Cardiac septum (tissue), 1 donor: Measurements from ENCODE around the gene FGF2. TPM values are rescaled to one million over a fixed set of nuclear protein-coding genes. Genes with fewer than 3 reads are reported as not detected.
"Not testable (repeated sequence)": the region's sequence is repeated elsewhere in the genome, so short reads cannot be mapped to it uniquely, and the experiment has no call there.

Experiments used
- DNase-seq: peaks from one replicate; pipeline ENCODE4 v3.0.0-alpha.2; 2020; ENCODE audit warnings: low spot score
- intact Hi-C: fragments of 100-400 bp; cut with DNase I; formaldehyde crosslinking; loops from one replicate; pipeline ENCODE4 v1.14.0; 2022
- long read RNA-seq: library from polyadenylated mRNA; unstranded; transcript quantifications from one replicate; pipeline ENCODE4 v2.0.0, GENCODE V29; 2021
- total RNA-seq: library from RNA; stranded (reverse); fragmentation: NEBNext Ultra II Directional; extraction: Animal tissue kit (Norgen Biotek cat#: 25700); gene quantifications from one replicate; pipeline ENCODE4 v1.2.1, GENCODE V29; 2021
- donor health status: DM: no; HTN: no; CAD: no.

The FGF2 gene
- total RNA-seq, result 9.8 TPM
- long read RNA-seq, full-length matches to known transcripts, result 11 of 12 reads
- long read RNA-seq, partial matches to known transcripts, result 0 of 12 reads
- long read RNA-seq, other reads (novel, unspliced or antisense), result 1 of 12 reads

DNA sequence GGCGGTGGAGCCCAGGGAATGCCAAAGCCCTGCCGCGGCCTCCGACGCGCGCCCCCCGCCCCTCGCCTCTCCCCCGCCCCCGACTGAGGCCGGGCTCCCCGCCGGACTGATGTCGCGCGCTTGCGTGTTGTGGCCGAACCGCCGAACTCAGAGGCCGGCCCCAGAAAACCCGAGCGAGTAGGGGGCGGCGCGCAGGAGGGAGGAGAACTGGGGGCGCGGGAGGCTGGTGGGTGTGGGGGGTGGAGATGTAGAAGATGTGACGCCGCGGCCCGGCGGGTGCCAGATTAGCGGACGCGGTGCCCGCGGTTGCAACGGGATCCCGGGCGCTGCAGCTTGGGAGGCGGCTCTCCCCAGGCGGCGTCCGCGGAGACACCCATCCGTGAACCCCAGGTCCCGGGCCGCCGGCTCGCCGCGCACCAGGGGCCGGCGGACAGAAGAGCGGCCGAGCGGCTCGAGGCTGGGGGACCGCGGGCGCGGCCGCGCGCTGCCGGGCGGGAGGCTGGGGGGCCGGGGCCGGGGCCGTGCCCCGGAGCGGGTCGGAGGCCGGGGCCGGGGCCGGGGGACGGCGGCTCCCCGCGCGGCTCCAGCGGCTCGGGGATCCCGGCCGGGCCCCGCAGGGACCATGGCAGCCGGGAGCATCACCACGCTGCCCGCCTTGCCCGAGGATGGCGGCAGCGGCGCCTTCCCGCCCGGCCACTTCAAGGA, at the start of gene FGF2:
Gene FGF2 (plus strand): TSS at position 279 of the 705 bp plus-strand sequence. CDS start 344 bp downstream, at position 623.
- intact Hi-C loops, result no loop called here
- no peak for DNase-seq

GRCh38 chr4:122776916-122777315, 49.7 kb upstream of the FGF2 start:
- DNase-seq, result no peak
- intact Hi-C loops, result no loop called here

DNA sequence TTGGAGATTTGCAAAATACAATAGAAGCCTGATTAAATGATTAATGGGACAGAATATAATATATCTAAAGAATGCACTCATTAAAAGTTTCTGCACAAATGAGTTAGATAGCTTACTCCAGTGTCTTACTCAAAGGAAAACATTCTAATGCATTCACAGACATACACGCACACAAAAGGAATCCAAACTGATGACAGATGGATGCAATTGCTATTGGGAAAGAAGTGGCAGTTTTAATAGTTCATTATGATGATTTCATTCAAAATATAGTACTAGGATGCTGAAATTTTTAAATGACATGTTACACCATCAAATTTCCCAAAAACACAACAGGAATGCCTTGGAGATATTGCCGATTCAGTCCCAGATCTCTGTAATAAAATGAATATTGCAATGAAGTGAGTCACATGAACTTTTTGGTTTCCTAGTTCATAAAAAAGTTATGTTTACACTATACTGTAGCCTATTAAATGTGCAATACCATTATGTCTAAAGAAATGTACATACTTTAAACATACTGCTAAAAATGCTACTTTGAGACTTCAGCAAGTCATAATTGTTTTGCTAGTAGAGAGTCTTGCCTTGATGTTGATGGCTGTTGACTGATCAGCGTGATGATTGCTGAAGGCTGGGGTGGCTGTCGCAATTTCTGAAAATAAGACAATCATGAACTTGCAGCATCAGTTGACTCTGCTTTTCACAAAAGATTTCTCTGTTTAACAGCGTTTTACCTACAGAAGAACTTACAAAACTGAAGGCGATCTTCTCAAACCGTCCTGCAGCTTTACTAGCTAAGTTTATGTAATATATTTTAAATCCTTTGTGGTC, 48.6 kb upstream of the FGF2 start:
- intact Hi-C loops, result no loop called here
- DNase-seq, result no peak

DNA sequence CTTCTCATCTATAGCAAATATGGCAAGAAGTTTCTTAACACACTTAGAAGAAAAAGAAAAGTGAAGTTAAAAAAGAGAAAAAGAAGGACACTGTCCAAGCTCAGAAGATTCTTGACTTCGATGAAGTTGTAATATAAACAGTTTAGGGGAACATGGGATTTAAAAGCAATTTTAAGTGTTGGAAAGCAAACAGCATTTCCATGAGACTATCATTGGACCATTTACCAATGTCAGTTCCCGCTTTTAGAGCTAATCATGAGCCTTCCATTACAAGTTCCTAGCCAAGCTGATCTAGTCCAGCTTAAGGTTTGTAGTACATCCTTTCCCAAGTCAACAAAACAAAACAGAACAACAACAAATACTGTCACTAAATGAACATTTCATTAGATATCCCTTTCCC, 45.1 kb upstream of the FGF2 start:
- intact Hi-C loops, result no loop called here

DNA sequence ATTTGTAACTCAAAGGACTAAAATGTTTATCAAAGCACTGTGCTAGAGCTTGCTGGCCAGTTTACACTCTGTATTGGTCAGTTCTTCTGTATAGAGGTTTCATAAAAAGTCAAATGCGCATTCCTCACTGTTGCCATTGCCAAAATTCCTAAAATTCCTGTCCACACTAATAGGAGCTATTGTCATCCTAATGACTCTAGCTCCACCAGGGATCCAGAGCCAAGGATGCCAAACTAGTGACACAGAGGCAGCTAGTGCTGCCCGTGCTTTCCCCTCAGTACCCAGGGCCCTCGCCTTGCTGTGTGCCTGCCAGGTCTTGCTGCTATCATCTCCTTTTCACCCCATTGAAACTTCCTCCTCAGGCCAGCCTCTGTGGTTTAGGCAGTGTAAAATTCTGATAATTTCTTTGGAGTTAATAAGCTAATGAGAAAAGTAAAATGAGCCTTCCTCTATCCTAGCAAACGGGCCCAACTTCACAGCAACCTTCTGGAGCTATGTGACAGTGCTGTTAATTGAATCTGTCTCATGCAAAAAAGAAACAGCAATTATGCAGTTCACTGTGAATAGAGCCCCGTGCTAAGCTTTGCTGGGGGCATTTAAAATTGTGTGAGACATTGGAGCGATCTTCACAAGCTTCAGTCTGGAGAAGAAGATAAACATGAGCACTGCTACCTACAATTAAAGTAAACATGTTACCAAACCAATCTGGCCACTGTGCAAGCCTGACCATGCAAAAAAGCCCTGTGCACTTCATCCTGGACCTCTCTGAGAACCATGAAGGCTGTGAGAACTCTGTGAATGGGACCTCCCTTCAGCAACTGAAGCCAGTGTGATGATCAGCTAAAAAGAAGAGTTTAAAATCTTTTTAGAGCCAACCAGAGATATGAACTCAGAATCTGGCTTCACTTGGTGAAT, 43.1 kb upstream of the FGF2 start:
- no peak for DNase-seq
- intact Hi-C loops, result no loop called here

More for the DNA sequence above, 45.1 kb upstream of the FGF2 start:
- DNase-seq, result no peak

DNA sequence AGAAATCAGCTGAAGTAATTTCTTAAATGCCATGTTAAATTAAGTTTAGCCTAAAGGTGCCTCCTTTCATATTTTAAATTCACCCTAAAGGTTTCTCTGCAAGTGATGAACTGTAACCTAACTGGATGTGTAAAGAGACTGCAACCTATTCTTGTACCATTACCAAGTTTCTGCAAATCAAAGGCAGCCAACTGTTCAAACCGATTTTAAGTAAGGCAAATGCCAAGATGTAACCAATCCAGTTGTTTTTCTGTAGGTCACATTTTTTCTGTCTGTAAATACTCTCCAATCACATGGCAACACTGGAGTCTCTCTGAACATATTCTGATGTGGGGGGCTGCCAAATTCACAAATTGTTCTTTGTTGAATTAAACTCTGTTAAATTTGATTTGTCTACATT, 42.4 kb upstream of the FGF2 start:
- intact Hi-C loops, result no loop called here
- DNase-seq, result no peak

DNA sequence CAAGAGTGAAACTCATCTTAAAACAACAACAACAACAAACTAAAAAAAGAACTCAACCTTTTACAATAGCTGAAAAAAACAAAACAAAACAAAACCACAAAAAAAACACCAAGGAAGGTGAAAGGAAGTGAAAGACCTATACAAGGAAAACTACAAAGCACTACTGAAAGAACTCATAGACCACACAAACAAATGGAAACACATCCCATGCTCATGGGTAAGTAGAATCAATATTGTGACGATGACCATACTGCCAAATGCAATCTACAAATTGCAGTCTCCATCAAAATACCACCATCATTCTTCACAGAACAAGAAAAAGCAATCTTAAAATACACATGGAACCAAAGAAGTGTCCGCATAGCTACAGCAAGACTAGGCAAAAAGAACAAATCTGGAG, 41.5 kb upstream of the FGF2 start:
- DNase-seq, result no peak
- intact Hi-C loops, result no loop called here

- intact Hi-C loops, DNase-seq: not testable (repeated sequence)
Measured at GRCh38 chr4:122786296-122786695, 40.3 kb upstream of the FGF2 start.

DNA sequence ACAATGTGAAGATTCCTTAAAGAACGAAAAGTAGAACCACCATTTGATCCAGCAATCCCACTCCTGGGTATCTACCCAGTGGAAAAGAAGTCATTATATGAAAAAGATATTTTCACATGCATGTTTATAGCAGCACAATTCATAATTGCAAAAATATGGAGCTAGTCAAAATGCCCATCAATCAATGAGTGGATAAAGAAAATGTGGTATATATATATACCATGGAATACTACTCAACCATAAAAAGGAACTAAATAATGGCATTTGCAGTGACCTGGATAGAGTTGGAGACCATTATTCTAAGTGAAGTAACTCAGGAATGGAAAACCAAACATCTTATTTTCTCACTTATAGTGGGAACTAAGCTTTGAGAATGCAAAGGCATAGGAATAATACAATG, 39.7 kb upstream of the FGF2 start:
- DNase-seq, intact Hi-C loops: not testable (repeated sequence)

DNA sequence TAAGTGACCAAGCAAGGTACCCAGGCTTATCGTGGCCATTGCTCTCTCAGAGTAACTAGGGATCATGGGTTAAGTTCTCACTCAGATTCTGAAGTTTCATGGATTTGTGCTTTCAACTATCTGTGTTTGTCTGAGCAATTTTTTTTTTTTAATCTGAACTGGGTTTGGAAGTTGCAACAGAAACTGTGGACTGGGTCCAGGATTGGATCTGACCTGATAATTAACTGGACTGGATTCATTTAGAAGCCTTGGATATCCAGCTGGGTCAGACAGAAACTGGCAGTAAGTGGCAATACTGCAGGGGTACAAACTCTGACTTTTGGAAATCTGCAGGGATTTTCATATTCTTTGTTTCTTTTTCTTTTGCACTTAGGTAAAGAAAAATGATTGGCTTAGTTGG, 38.7 kb upstream of the FGF2 start:
- no peak for DNase-seq
- intact Hi-C loops, result no loop called here

GRCh38 chr4:122788935-122789334, 37.7 kb upstream of the FGF2 start:
- DNase-seq, result no peak
- intact Hi-C loops, result no loop called here

- DNase-seq, result no peak
- intact Hi-C loops, result no loop called here
Measured at GRCh38 chr4:122793811-122794210, 32.8 kb upstream of the FGF2 start.

GRCh38 chr4:122796801-122797404, 29.7 kb upstream of the FGF2 start:
- intact Hi-C loops, result loop anchor here (5.0 kb wide), 1 partner anchor 35 kb away; no protein-coding TSS in a partner anchor
- no peak for DNase-seq

DNA sequence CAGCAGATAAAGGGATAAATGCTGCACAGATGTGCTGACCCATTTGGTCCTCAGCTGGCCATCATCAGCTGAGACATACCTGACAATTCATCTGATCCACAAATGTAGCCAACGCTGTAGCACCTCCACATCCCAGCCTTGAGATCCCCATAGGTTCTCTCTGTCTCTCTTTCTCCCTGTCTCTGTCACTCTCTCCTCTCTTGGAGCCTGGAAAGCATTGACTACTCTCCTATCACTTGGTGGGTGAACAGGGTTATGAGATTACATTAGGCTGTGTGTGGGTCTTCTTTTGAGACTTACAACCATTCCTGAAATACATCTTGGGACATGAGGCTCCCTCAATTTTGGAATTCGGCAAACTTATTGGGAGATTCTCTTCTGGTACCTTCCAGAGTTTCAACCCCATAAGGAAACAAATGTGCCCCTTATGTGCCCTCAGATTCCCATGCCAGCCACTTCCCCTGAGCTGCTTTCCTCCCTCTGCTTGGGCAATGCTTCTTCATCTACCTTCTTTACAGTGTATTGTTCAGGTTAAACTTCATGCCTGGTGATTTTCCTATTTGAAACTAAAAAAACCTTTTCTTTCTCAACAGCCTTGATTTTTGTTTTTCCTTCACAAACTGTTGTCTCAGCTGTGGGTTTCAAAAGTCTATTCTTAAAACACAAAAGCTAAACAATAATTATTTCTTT, 29.1 kb upstream of the FGF2 start:
- intact Hi-C loops, result loop anchor here (5.0 kb wide), 1 partner anchor 35 kb away; no protein-coding TSS in a partner anchor
- DNase-seq, result no peak

- DNase-seq, result no peak
- intact Hi-C loops, result loop anchor here (5.0 kb wide), 1 partner anchor 36 kb away; no protein-coding TSS in a partner anchor
Measured at GRCh38 chr4:122798101-122798500, 28.5 kb upstream of the FGF2 start.

GRCh38 chr4:122798917-122799316, 27.7 kb upstream of the FGF2 start:
- DNase-seq, result no peak
- intact Hi-C loops, result loop anchor here (5.0 kb wide), 1 partner anchor 37 kb away; no protein-coding TSS in a partner anchor

DNA sequence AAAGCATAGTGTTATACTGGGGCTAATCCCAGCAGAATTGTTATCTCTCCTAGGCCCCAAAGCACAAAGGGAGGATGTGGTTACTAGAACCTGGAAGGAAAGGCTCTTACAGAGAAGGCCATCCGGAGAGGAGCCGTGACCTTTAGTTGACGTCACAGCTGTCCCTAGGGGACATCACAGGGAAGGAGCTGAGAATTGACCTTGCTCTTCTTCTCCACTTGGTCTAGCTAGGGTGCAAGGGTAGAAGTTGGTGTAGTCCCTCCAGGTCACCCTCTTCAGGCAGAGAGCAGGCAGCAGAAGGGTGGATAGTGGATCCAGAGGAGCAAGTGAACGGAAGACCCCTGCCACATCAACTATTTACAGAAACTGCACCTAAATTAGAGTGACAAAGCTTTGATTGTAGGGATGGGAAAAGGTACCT, 22.8 kb upstream of the FGF2 start:
- no peak for DNase-seq
- intact Hi-C loops, result no loop called here

- no peak for DNase-seq
- intact Hi-C loops, result no loop called here
Measured at GRCh38 chr4:122806981-122807679, 19.5 kb upstream of the FGF2 start.
